ENCODE results near the gene RNF112. TPM values are rescaled to one million over a fixed set of nuclear protein-coding genes. Genes with fewer than 3 reads are reported as not detected.

The RNF112 gene
- total RNA-seq, 1 donor from 2014 or later = 0.84 TPM

DNA sequence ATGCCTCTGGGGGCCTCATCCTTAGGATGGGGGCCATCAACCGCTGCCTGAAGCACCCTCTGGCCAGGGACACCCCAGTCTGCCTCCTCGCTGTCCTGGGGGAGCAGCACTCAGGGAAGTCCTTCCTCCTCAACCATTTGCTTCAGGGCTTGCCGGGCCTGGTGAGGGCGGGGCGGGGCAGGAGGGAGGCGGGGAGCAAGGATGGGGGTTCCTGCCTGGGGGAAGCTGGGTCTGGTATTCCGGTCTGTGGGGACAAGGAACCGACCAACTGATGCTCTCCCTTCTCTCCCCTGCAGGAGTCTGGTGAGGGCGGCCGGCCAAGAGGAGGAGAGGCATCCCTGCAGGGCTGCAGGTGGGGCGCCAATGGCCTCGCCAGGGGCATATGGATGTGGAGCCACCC lies 2.0 kb downstream of the RNF112 start:
- TF ChIP-seq, protein P1, sequence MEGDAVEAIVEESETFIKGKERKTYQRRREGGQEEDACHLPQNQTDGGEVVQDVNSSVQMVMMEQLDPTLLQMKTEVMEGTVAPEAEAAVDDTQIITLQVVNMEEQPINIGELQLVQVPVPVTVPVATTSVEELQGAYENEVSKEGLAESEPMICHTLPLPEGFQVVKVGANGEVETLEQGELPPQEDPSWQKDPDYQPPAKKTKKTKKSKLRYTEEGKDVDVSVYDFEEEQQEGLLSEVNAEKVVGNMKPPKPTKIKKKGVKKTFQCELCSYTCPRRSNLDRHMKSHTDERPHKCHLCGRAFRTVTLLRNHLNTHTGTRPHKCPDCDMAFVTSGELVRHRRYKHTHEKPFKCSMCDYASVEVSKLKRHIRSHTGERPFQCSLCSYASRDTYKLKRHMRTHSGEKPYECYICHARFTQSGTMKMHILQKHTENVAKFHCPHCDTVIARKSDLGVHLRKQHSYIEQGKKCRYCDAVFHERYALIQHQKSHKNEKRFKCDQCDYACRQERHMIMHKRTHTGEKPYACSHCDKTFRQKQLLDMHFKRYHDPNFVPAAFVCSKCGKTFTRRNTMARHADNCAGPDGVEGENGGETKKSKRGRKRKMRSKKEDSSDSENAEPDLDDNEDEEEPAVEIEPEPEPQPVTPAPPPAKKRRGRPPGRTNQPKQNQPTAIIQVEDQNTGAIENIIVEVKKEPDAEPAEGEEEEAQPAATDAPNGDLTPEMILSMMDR (conservative IDR thresholded peaks at IDR 0.05) = no peak
- H3K4me1 Mint-ChIP-seq = no peaks in the 10 kb centered on the region

DNA sequence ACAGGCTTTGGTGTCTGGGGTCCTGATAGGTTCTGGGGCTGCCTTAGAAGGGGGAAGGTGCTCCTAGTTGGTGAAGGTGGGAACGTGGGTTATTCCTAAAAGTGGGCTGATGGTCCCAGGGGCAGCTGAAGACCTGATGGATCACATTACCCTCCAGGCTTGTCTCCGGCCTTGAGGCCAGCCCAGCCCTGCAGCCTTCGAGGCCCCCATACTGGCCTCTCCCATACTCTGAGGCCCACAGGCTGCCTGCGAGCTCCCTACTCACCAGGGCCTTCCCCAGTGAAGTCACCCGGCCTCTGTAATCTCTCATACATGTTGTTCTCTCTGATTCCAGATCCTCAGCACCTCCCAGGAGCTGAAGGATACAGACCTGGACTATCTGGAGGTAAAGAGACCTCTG lies 2.7 kb downstream of the RNF112 start:
- H3K4me1 Mint-ChIP-seq = no peaks in the 10 kb centered on the region
- H3K36me3 Mint-ChIP-seq (ENCODE audit: low read depth) = no peaks in the 10 kb centered on the region
- TF ChIP-seq, protein P1 (conservative IDR thresholded peaks at IDR 0.05) = no peak
- H3K27ac Mint-ChIP-seq (ENCODE audit: unreplicated experiment) = no peak overlapping the region
- H3K4me3 Mint-ChIP-seq = no peak overlapping the region
- no peak for DNase-seq (ENCODE audit: low read depth, low spot score)
- peaks cover 3% of the 10 kb centered on the region for H3K27me3 Mint-ChIP-seq (ENCODE audit: low read depth)
- no peaks in the 10 kb centered on the region for H3K9me3 Mint-ChIP-seq

More for the DNA sequence above, 2.0 kb downstream of the RNF112 start:
- Mint-ChIP-seq H3K9me3 (no peaks in the 10 kb centered on the region), H3K27me3 (ENCODE audit: low read depth) (peaks cover 3% of the 10 kb centered on the region), H3K27ac (ENCODE audit: unreplicated experiment) (no peak overlapping the region), H3K36me3 (ENCODE audit: low read depth) (no peaks in the 10 kb centered on the region), H3K4me3 (no peak overlapping the region)
- DNase-seq (ENCODE audit: low read depth, low spot score) = no peak

DNA sequence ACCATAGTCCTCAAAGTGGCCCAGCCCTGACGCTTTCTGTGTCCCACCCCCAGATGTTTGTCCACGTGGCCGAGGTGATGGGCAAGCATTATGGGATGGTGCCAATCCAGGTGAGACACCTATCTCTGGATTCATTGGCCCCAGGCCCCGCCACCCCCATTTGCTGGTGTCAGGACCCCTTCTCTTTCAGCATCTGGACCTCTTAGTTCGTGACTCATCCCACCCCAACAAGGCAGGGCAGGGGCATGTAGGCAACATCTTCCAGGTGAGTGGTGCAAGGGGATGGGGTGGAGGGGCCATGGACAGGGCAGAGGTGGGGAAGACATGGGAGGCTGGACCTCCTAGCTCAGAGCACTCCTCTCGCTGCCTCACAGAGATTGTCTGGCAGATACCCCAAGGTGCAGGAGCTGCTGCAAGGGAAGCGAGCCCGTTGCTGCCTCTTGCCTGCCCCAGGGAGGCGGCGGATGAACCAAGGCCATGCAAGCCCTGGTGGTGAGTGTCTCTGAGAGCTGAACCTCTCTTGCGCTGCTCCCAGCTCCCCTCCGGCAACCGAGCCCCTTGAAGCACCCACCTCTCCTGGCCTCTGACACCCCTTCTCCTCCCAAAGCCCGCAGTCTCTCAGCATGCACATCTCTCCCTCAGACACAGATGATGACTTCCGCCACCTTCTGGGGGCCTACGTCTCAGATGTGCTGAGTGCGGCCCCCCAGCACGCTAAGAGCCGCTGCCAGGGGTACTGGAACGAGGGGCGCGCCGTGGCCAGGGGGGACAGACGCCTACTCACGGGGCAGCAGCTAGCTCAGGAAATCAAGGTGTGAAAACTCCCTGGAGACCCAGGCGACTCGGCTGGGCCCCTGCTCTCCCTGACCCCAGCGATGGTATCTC lies 3.6 kb downstream of the RNF112 start:
- Mint-ChIP-seq H3K9me3 (no peaks in the 10 kb centered on the region), H3K4me1 (no peaks in the 10 kb centered on the region), H3K4me3 (no peak overlapping the region), H3K27me3 (ENCODE audit: low read depth) (peaks cover 3% of the 10 kb centered on the region), H3K27ac (ENCODE audit: unreplicated experiment) (no peak overlapping the region), H3K36me3 (ENCODE audit: low read depth) (no peaks in the 10 kb centered on the region)
- TF ChIP-seq, protein P1 (conservative IDR thresholded peaks at IDR 0.05) = no peak
- no peak for DNase-seq (ENCODE audit: low read depth, low spot score)

DNA sequence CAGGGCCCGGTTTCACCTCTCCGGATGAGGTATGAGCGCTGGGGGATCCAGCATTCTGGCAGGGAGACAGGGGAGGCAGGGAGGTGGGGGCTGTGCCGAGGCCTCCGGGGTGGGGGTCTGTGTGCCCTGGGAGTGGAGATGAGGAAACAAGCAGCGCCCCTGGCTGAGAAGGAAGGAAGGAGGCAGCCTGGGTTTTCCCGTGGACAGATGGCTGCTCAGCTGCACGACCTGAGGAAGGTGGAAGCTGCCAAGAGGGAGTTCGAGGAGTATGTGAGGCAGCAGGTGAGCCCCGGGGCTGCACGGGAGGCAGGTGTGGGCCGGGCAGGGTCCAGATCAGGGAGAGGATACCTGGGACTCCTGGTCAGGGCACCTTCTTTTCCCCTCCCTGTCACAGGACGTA lies 4.3 kb downstream of the RNF112 start:
- no peak overlapping the region for H3K27ac Mint-ChIP-seq (ENCODE audit: unreplicated experiment)
- H3K4me1 Mint-ChIP-seq = no peaks in the 10 kb centered on the region
- peaks cover 3% of the 10 kb centered on the region for H3K27me3 Mint-ChIP-seq (ENCODE audit: low read depth)
- H3K4me3 Mint-ChIP-seq = no peak overlapping the region
- no peaks in the 10 kb centered on the region for H3K9me3 Mint-ChIP-seq
- TF ChIP-seq, protein P1 (conservative IDR thresholded peaks at IDR 0.05) = no peak
- H3K36me3 Mint-ChIP-seq (ENCODE audit: low read depth) = no peaks in the 10 kb centered on the region
- DNase-seq (ENCODE audit: low read depth, low spot score) = no peak

DNA sequence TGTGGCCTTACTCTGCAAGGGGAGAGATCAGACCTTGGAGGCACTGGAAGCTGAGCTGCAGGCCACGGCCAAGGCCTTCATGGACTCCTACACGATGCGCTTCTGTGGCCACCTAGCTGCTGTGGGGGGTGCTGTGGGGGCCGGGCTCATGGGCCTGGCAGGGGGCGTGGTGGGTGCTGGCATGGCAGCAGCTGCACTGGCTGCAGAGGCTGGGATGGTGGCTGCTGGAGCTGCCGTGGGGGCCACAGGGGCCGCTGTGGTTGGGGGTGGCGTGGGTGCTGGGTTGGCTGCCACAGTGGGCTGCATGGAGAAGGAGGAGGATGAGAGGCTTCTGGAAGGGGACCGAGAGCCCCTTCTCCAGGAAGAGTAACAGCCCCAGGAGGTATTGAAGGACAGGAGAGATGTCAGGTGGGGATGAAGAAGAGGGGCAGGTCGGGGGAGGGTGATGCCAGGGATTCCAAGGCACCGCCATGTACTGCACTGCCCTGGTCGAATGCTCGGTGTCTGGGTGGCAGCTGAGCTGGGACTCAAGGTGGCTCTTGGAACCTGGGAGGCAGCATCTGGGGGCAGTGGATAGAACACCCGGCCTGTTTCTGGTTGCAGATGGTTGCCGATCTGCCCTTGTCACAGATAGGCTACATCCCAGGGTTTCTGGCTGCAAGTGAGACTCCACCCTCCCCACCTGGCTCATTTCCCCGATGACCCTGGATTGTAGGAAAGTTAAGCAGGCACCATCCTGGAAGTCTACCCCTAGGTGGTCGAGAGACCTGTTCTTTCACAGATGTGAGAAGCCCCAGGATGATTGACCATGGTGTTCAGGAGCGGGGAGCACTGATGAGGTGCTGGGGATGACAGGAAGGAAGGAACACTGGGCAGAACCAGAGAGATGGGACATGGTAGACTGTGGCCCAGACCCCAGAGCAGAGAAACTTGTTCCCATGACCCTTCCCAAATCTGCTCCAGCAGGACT lies 5.1 kb downstream of the RNF112 start:
- Mint-ChIP-seq H3K4me3 (no peak overlapping the region), H3K27me3 (ENCODE audit: low read depth) (no peaks in the 10 kb centered on the region), H3K36me3 (ENCODE audit: low read depth) (no peaks in the 10 kb centered on the region), H3K4me1 (no peaks in the 10 kb centered on the region), H3K9me3 (no peaks in the 10 kb centered on the region), H3K27ac (ENCODE audit: unreplicated experiment) (no peak overlapping the region)
- DNase-seq (ENCODE audit: low read depth, low spot score) = no peak
- TF ChIP-seq, protein P1 (conservative IDR thresholded peaks at IDR 0.05) = no peak

Measured in neural crest cell (in vitro differentiated cells).